T-helper 2 cell treated with Interferon-gamma antibody and Interleukin-4, amounts not matched to agents 5 μg/mL and 100 μg/mL, for 36 hours (primary cell): ENCODE results near the gene GTF3C2.
"Not testable (repeated sequence)": the region's sequence is repeated elsewhere in the genome, so short reads cannot be mapped to it uniquely, and the experiment has no call there.

Experiments
- DNase-seq: peaks from one replicate; pipeline ENCODE4 v3.0.0; 2021; ENCODE audit warnings: low spot score
- H3K27ac Mint-ChIP-seq: one replicate; pipeline ENCODE4 v1.8.0; 2021; ENCODE audit warnings: mild to moderate bottlenecking, mixed read lengths
- H3K27me3 Mint-ChIP-seq: one replicate; pipeline ENCODE4 v1.8.0; 2021; ENCODE audit warnings: low read depth, mixed read lengths
- H3K36me3 Mint-ChIP-seq: one replicate; pipeline ENCODE4 v1.8.0; 2021; ENCODE audit warnings: low read depth, mixed read lengths
- H3K4me1 Mint-ChIP-seq: one replicate; pipeline ENCODE4 v1.8.0; 2021; ENCODE audit warnings: low read depth, mixed read lengths
- H3K4me3 Mint-ChIP-seq: one replicate; pipeline ENCODE4 v1.8.0; 2022; ENCODE audit warnings: mild to moderate bottlenecking, moderate library complexity, mixed read lengths
- H3K9me3 Mint-ChIP-seq: one replicate; pipeline ENCODE4 v1.8.0; 2021; ENCODE audit warnings: mixed read lengths

GTF3C2 gene

DNA sequence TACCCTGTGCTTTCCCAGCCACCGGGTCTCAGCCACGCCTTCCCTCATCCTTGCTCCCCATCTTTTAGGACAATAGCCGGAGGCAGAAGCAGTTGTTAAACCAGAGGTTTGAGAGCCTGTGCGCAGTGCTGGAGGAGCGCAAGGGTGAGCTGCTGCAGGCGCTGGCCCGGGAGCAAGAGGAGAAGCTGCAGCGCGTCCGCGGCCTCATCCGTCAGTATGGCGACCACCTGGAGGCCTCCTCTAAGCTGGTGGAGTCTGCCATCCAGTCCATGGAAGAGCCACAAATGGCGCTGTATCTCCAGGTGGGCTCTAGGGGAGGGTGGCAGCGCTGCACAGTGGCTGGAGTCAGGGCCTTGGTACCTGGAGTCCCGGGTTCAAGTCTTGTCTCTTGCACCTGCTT, 51.0 kb downstream of the GTF3C2 start:
- Mint-ChIP-seq H3K4me3 (no peak overlapping the region), H3K27me3 (peaks cover 21% of the 10 kb centered on the region), H3K36me3 (peaks cover 9% of the 10 kb centered on the region), H3K9me3 (no peaks in the 10 kb centered on the region), H3K4me1 (peaks cover 3% of the 10 kb centered on the region), H3K27ac (no peak overlapping the region)
- DNase-seq, result no peak

DNA sequence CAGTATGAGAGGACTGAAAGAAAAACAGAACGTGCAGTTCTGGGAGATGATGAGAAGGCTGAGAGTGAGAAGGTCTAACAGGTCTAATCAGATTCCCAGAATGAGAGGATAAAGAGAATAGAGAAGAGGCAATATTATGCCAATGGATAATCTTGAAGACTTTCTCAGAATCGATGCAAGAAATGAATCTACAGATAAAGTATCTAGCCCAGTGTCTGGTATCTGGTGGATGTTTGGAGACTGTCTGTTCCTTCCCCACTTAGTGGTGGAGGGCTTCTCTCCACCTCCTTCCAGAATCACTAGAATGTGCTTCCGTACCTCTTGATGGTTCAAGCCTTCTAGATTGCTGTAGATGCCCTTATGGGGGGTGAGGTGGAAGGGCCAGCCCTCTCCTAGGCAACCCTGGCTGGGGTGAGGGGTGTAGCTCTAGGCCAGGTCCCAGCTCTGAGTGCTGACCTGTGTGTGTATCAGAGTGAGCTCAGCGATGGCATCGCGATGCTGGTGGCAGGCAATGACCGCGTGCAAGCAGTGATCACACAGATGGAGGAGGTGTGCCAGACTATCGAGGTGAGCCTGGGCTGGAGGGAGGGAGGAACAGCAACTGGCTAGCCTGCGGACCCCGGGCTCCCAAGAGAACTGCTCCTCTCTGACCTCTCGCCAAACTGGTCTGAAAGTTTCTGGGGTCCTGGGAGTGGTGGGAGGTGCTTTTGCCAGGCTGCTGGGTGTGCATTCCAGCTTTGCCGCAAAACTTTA, 51.9 kb downstream of the GTF3C2 start:
- Mint-ChIP-seq H3K36me3 (peaks cover 6% of the 10 kb centered on the region), H3K9me3 (no peaks in the 10 kb centered on the region), H3K4me1 (peaks cover 3% of the 10 kb centered on the region)

DNA sequence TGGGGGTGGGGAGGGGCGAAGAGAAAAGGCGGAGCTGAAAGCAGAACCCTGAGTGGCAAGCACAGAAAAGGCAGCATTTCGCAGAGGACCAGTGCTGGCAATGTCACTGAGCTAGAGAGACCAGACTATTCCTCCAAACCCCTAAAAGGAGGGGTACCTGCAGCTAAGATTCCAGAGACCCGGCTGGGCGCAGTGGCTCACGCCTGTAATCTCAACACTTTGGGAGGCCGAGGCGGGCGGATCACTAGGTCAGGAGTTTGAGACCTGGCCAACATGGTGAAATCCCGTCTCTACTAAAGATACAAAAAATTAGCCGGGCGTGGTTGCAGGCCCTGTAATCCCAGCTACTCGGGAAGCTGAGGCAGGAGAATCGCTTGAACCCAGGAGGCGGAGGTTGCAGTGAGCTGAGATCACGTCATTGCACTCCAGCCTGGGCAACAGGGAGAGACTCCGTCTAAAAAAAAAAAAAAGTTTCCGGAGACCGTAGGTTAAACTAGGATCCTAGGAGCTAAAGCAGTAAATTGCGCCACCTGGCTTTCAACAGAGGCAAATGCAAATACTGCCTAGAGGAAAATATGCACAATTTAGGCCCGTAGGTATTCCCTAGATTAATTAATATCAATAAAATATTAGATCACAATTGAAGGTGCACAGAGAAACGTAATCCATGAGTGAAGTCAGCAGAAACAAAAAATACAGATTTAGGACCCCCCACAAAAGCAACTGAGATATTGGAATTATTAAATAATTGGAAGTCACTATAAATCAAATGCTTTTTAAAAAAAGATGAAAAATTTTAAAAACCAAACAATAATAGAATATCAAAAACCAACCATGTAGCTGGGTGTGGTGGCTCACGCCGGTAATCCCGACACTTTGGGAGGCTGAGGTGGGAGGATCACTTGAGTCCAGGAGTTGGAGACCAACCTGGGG, 53.2 kb downstream of the GTF3C2 start:
- H3K9me3 Mint-ChIP-seq, result no peaks in the 10 kb centered on the region
- peak; percentile 32 for DNase-seq
- no peak overlapping the region for H3K27ac Mint-ChIP-seq
- H3K27me3 Mint-ChIP-seq, result peaks cover 20% of the 10 kb centered on the region
- no peaks in the 10 kb centered on the region for H3K36me3 Mint-ChIP-seq
- peaks cover 3% of the 10 kb centered on the region for H3K4me1 Mint-ChIP-seq
- H3K4me3 Mint-ChIP-seq, result peak overlapping the region; percentile 76

More for the DNA sequence above, 51.9 kb downstream of the GTF3C2 start:
- Mint-ChIP-seq H3K27ac (no peak overlapping the region), H3K4me3 (no peak overlapping the region), H3K27me3 (peaks cover 21% of the 10 kb centered on the region)
- DNase-seq, result no peak

DNA sequence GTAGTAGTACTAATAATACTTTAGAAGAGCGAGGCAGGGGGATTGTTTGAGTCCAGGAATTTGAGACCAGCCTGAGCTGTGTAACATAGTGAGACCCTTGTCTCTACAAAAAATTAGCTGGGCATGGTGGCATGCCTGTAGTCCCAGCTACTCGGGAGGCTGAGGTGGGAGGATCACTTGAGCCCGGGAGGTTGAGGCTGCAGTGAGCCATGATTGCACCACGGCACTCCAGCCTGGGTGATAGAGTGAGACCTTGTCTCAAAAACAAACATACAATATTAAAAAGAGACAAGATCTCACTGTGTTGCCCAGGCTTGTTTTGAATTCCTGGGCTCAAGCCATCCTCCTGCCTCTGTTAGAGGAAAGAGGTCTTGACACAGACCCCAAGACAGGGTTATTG, 56.0 kb downstream of the GTF3C2 start:
- H3K27ac Mint-ChIP-seq, H3K9me3 Mint-ChIP-seq, H3K36me3 Mint-ChIP-seq, H3K4me3 Mint-ChIP-seq, H3K4me1 Mint-ChIP-seq, DNase-seq: not testable (repeated sequence)
- H3K27me3 Mint-ChIP-seq, result peaks cover 18% of the 10 kb centered on the region

DNA sequence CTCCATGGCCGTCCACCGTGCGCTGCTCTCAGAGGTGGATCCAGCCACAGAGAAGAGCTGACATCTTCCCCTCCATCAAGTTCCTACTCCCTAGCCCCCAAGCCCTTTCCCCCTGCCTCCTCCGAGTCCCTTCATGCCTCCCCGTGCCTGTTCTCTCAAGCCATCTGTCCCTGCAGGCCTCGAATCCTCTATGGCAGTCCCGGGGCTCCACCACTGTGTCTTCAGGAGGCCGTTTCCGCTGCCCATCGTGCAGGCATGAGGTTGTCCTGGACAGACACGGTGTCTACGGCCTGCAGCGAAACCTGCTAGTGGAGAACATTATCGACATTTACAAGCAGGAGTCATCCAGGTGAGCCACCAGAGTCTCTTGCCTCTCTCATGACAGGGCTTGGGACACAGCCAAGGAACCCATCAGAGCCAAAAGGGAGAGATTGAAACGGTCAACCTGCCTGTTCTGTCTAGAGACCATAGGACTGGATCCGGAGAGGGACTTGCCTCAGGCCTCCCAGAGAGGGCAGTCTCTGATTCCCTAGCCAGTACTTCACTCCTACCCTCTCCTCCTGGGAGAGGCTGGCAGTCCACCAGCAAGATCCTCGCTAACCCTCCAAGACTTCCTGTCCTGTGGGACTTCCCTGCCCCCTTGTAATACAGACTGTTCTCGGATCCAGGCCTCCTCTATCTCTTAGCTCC, 58.0 kb downstream of the GTF3C2 start:
- DNase-seq, result no peak
- no peaks in the 10 kb centered on the region for H3K36me3 Mint-ChIP-seq
- peaks cover 3% of the 10 kb centered on the region for H3K4me1 Mint-ChIP-seq
- peaks cover 7% of the 10 kb centered on the region for H3K27me3 Mint-ChIP-seq
- no peak overlapping the region for H3K27ac Mint-ChIP-seq
- H3K9me3 Mint-ChIP-seq, result no peaks in the 10 kb centered on the region
- no peak overlapping the region for H3K4me3 Mint-ChIP-seq

DNA sequence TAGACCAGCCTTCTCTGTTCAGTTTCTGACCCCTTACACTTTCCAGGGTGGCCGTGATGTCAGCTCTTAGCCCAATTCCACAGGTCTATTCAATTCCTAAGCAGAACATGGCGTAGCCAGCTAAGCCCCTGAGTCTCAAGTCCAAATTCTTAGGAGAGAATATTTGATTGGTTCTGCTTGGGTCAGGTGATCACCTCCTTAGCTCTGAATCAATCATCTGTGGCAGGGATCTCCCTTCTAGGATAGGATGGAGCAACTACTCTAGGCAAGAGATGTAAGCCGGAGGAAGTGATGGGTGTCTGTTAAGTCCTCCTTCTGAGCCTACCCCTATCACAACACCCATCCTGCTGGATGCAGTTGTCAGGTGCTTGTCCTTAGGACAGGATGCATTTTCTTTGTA, 59.4 kb downstream of the GTF3C2 start:
- H3K27me3 Mint-ChIP-seq, result peaks cover 18% of the 10 kb centered on the region
- no peak for DNase-seq
- H3K27ac Mint-ChIP-seq, result no peak overlapping the region
- H3K9me3 Mint-ChIP-seq, result no peaks in the 10 kb centered on the region
- H3K36me3 Mint-ChIP-seq, result no peaks in the 10 kb centered on the region
- H3K4me3 Mint-ChIP-seq, result no peak overlapping the region
- H3K4me1 Mint-ChIP-seq, result peaks cover 4% of the 10 kb centered on the region

DNA sequence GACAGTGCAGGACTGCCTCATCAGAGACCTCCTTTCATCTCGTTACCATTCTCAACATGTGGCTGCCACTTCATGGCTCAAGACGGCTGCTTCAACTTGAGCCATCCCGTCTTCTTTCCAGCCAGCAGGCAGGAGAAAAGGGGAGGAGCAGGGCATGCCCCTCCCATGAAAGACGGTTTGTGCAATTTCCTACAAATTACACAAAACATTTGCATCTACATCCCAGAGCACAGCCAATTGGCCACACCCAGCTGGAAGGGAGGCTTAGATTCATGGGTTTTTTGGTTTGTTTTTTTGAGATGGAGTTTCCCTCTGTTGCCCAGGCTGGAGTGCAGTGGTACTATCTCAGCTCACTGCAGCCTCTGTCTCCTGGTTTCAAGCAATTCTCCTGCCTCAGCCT, 60.1 kb downstream of the GTF3C2 start:
- Mint-ChIP-seq H3K9me3 (no peaks in the 10 kb centered on the region), H3K36me3 (no peaks in the 10 kb centered on the region), H3K27ac (no peak overlapping the region), H3K4me3 (no peak overlapping the region), H3K27me3 (peaks cover 23% of the 10 kb centered on the region), H3K4me1 (peaks cover 4% of the 10 kb centered on the region)
- DNase-seq, result no peak

DNA sequence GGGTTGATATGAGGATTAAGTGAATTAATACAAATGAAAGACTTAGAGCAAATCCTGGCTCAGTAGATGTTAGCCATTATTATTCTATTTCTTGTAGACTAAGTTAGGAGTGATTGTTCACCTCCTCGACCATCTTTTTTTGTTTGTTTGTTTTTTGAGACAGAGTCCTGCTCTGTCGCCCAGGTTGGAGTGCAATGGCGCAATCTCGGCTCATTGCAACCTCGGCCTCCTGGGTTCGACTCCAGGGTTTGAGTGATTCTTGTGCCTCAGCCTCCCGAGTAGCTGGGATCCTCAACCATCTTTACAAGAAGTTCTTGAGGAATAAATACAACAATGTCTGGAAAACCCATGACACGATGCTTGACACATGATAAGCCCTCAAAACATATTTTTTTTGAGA, 61.6 kb downstream of the GTF3C2 start:
- Mint-ChIP-seq H3K4me3 (no peak overlapping the region), H3K9me3 (no peaks in the 10 kb centered on the region), H3K27ac (no peak overlapping the region), H3K27me3 (peaks cover 23% of the 10 kb centered on the region), H3K36me3 (no peaks in the 10 kb centered on the region), H3K4me1 (peaks cover 4% of the 10 kb centered on the region)
- no peak for DNase-seq

- H3K4me3 Mint-ChIP-seq, result no peak overlapping the region
- H3K27ac Mint-ChIP-seq, result no peak overlapping the region
- H3K4me1 Mint-ChIP-seq, result peaks cover 4% of the 10 kb centered on the region
- H3K9me3 Mint-ChIP-seq, result no peaks in the 10 kb centered on the region
- no peaks in the 10 kb centered on the region for H3K36me3 Mint-ChIP-seq
- H3K27me3 Mint-ChIP-seq, result peaks cover 30% of the 10 kb centered on the region
- DNase-seq, result no peak
Measured at GRCh38 chr2:27291865-27292264, 64.7 kb downstream of the GTF3C2 start.

GRCh38 chr2:27290549-27290948, 66.0 kb downstream of the GTF3C2 start:
- Mint-ChIP-seq H3K4me1 (peaks cover 4% of the 10 kb centered on the region), H3K27ac (no peak overlapping the region), H3K4me3 (no peak overlapping the region), H3K36me3 (no peaks in the 10 kb centered on the region), H3K27me3 (peaks cover 38% of the 10 kb centered on the region), H3K9me3 (no peaks in the 10 kb centered on the region)
- DNase-seq, result no peak

- Mint-ChIP-seq H3K27me3 (peaks cover 48% of the 10 kb centered on the region), H3K4me3 (no peak overlapping the region), H3K9me3 (no peaks in the 10 kb centered on the region), H3K27ac (no peak overlapping the region), H3K36me3 (no peaks in the 10 kb centered on the region), H3K4me1 (peaks cover 4% of the 10 kb centered on the region)
- DNase-seq, result no peak
Measured at GRCh38 chr2:27288610-27289009, 68.0 kb downstream of the GTF3C2 start.

- H3K4me3 Mint-ChIP-seq, result no peak overlapping the region
- H3K27me3 Mint-ChIP-seq, result peaks cover 32% of the 10 kb centered on the region
- no peaks in the 10 kb centered on the region for H3K36me3 Mint-ChIP-seq
- H3K27ac Mint-ChIP-seq, result no peak overlapping the region
- no peaks in the 10 kb centered on the region for H3K9me3 Mint-ChIP-seq
- no peak for DNase-seq
- peaks cover 5% of the 10 kb centered on the region for H3K4me1 Mint-ChIP-seq
Measured at GRCh38 chr2:27285481-27285880, 71.1 kb downstream of the GTF3C2 start.

DNA sequence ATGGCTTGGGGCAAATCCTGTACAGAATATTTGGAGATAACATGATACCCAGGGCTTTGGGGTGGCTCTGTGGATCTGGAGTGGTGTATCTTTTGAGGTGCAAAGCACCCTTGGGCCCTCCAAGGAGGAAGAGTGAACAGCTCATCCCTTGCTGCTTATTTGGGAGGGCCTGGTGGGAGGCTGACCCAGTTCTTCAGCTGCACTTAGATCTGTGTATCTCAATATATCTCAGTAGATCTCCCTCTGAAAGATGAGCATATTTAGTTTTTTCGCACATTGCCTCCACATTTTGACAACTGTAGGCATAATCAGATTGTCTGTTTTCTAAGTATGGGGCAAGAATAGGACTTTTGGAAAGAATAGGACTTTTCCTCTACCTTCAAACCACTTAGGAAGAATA, 71.6 kb downstream of the GTF3C2 start:
- Mint-ChIP-seq H3K27ac (no peak overlapping the region), H3K4me1 (peaks cover 7% of the 10 kb centered on the region), H3K9me3 (no peaks in the 10 kb centered on the region), H3K27me3 (peaks cover 32% of the 10 kb centered on the region), H3K4me3 (no peak overlapping the region), H3K36me3 (no peaks in the 10 kb centered on the region)
- DNase-seq, result no peak

DNA sequence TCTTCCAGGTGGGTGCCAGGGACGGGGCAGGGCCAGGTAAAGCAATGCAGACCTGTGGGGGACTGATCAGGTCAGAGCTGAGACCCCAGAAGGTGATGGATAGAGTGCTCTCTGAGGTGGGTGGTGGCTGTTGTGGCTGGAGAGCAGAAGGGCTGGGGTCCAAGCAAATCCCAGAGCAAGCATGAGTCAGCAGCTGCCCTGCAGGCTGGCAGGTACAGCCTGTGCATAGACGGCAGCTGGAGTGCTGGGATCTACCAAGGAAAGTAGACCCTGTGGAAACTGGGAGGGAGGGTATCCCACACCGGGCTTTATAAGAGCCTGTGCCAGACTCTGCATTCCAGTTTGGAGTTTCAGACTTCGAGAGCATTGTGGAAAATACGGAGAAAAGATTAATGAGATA, 73.7 kb downstream of the GTF3C2 start:
- Mint-ChIP-seq H3K4me3 (no peak overlapping the region), H3K27me3 (peaks cover 21% of the 10 kb centered on the region), H3K4me1 (peaks cover 12% of the 10 kb centered on the region), H3K36me3 (no peaks in the 10 kb centered on the region), H3K27ac (no peak overlapping the region), H3K9me3 (no peaks in the 10 kb centered on the region)
- no peak for DNase-seq
